Peyer's patch (tissue), 4 donors: Measurements from ENCODE around the gene LIMK1. TPM values are rescaled to one million over a fixed set of nuclear protein-coding genes. Genes with fewer than 3 reads are reported as not detected.
A peak's percentile ranks its signal among the peaks of the same experiment; 100 is the strongest.

Experiments
- DNase-seq, 3 donors: peaks; one replicate each; pipeline ENCODE4 v3.0.0-alpha.2; 2017 to 2019
- H3K27ac ChIP-seq, 4 donors: fragments of 200-600 bp; sonication (generic); one replicate each; pipeline ENCODE4 v1.5.1; 2016 to 2019
- H3K27me3 ChIP-seq, 2 donors: fragments of 200-600 bp; sonication (generic); one replicate each; pipeline ENCODE4 v1.5.1; 2019
- H3K36me3 ChIP-seq, 3 donors: fragments of 200-600 bp; sonication (generic); one replicate each; pipeline ENCODE4 v1.5.1; 2016 to 2019
- H3K4me1 ChIP-seq, 4 donors: fragments of 200-600 bp; sonication (generic); one replicate each; pipeline ENCODE4 v1.5.1; 2016 to 2019
- H3K4me3 ChIP-seq, 4 donors: fragments of 200-600 bp; sonication (generic); 1 replicate in 3 of 4; 2 replicates in 1 of 4; pipeline ENCODE4 v1.5.1; 2016 to 2019; ENCODE audit warnings: mild to moderate bottlenecking in 1 of 4
- H3K9me3 ChIP-seq, 4 donors: fragments of 200-600 bp; sonication (generic); one replicate each; pipeline ENCODE4 v1.5.1; 2016 to 2019; ENCODE audit warnings: mild to moderate bottlenecking in 1 of 4
- POLR2A ChIP-seq, 2 donors: fragments of 450-650 bp; IDR thresholded peaks; one replicate each; pipeline ENCODE4 v1.5.1; 2017; ENCODE audit warnings: antibody characterized with exemption in 2 of 2, mild to moderate bottlenecking in 2 of 2, moderate library complexity in 2 of 2
- total RNA-seq, 4 donors: library from RNA; depleted of rRNA; stranded (reverse); fragments of >200 nt; gene quantifications; one replicate each; pipeline ENCODE4 v1.1.0, GENCODE V29; 2016
- TF ChIP-seq, protein P1 (sequence below), 6 experiments: fragments of 450-650 bp in 4 of 6; fragments of 200-600 bp in 2 of 6; sonication (generic) in 1 of 6; IDR thresholded peaks; one replicate each; pipeline ENCODE4 v1.5.1; 2017 to 2019; ENCODE audit warnings: antibody characterized with exemption in 6 of 6, mild to moderate bottlenecking in 3 of 6, moderate library complexity in 1 of 6

Gene LIMK1
- total RNA-seq, 4 donors from 2014 or later = 3.7 to 38.0 (median 11.7) TPM

GRCh38 chr7:74064696-74065095 is 18.9 kb upstream of the LIMK1 start:
- DNase-seq = peak in 1 of 3 donors; percentile 31
- no peaks in the 10 kb centered on the region for H3K9me3 ChIP-seq

GRCh38 chr7:74066626-74067025 is 17.0 kb upstream of the LIMK1 start:
- H3K4me1 ChIP-seq = peaks cover 0 to 3% (median 0%) of the 10 kb centered on the region in 4 donors
- H3K36me3 ChIP-seq = no peaks in the 10 kb centered on the region
- H3K27me3 ChIP-seq = no peaks in the 10 kb centered on the region
- H3K9me3 ChIP-seq = no peaks in the 10 kb centered on the region
- DNase-seq = peak in 1 of 3 donors; percentile 36
- no peak overlapping the region for H3K4me3 ChIP-seq
- H3K27ac ChIP-seq = no peak overlapping the region
- no peak for TF ChIP-seq POLR2A (IDR thresholded peaks at IDR 0.05)
- TF ChIP-seq, protein P1, sequence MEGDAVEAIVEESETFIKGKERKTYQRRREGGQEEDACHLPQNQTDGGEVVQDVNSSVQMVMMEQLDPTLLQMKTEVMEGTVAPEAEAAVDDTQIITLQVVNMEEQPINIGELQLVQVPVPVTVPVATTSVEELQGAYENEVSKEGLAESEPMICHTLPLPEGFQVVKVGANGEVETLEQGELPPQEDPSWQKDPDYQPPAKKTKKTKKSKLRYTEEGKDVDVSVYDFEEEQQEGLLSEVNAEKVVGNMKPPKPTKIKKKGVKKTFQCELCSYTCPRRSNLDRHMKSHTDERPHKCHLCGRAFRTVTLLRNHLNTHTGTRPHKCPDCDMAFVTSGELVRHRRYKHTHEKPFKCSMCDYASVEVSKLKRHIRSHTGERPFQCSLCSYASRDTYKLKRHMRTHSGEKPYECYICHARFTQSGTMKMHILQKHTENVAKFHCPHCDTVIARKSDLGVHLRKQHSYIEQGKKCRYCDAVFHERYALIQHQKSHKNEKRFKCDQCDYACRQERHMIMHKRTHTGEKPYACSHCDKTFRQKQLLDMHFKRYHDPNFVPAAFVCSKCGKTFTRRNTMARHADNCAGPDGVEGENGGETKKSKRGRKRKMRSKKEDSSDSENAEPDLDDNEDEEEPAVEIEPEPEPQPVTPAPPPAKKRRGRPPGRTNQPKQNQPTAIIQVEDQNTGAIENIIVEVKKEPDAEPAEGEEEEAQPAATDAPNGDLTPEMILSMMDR (IDR thresholded peaks at IDR 0.05) = no peak

More at GRCh38 chr7:74064696-74065095, 18.9 kb upstream of the LIMK1 start:
- Histone ChIP-seq H3K36me3 (no peaks in the 10 kb centered on the region), H3K27ac (no peak overlapping the region), H3K27me3 (no peaks in the 10 kb centered on the region), H3K4me3 (no peak overlapping the region), H3K4me1 (peaks cover 0 to 3% (median 0%) of the 10 kb centered on the region in 4 donors)
- TF ChIP-seq, protein P1 (IDR thresholded peaks at IDR 0.05) = no peak
- no peak for TF ChIP-seq POLR2A (IDR thresholded peaks at IDR 0.05)

- H3K27me3 ChIP-seq = no peaks in the 10 kb centered on the region
- H3K4me1 ChIP-seq = no peaks in the 10 kb centered on the region
- no peak for TF ChIP-seq POLR2A (IDR thresholded peaks at IDR 0.05)
- TF ChIP-seq, protein P1 (IDR thresholded peaks at IDR 0.05) = no peak
- H3K4me3 ChIP-seq = no peak overlapping the region
- no peak overlapping the region for H3K27ac ChIP-seq
- no peaks in the 10 kb centered on the region for H3K36me3 ChIP-seq
- no peaks in the 10 kb centered on the region for H3K9me3 ChIP-seq
- peak in 1 of 3 donors; percentile 36 for DNase-seq
These were observed 15.1 kb upstream of the LIMK1 start for GRCh38 chr7:74068378-74069085.

- peak in 1 of 3 donors; percentile 41 for DNase-seq
- Histone ChIP-seq H3K27ac (no peak overlapping the region), H3K4me1 (no peaks in the 10 kb centered on the region), H3K4me3 (no peak overlapping the region), H3K27me3 (no peaks in the 10 kb centered on the region), H3K36me3 (no peaks in the 10 kb centered on the region), H3K9me3 (no peaks in the 10 kb centered on the region)
- no peak for TF ChIP-seq POLR2A (IDR thresholded peaks at IDR 0.05)
- TF ChIP-seq, protein P1 (IDR thresholded peaks at IDR 0.05) = no peak
These were observed 14.5 kb upstream of the LIMK1 start for GRCh38 chr7:74069086-74069541.

DNA sequence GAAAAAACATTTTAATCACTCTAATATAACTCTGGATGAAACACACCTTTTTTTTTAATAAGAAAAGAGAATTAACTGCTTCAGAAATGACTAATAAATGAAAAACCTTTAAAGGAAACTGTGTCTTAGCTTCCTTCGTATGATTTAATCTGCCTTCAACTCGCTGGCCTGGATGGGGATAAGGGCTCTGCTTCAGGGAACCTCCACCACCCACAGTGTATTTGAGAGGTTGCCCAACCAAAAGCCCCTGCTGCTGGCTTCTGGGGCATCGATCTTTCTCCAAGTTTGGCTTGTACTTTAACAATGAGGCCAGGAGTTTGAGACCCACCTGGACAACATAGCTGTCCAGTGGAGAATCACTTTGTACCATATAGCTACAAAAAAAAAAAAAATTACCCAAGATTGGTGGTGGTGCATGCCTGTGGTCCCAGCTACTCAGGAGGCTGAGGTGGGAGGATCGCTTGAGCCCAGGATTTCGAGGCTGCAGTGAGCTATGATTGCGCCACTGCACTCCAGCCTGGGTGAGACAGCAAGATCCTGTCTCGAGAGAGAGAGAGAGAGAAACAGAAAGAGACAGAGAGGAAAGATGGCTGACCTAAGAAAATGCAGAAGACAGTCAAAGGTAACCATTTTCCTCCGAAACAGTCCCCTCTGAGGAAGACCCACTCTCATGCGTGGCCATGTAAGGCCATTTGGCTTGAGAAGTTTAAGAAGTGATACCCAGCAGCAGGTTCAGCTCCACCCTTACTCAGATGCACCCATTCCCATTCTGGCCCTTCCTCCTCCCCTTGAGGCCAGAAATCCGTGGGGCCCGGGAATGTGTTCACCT is 13.6 kb upstream of the LIMK1 start:
- no peak for TF ChIP-seq POLR2A (IDR thresholded peaks at IDR 0.05)
- TF ChIP-seq, protein P1 (IDR thresholded peaks at IDR 0.05) = no peak
- H3K27ac ChIP-seq = no peak overlapping the region
- H3K27me3 ChIP-seq = no peaks in the 10 kb centered on the region
- no peak overlapping the region for H3K4me3 ChIP-seq
- peak in 1 of 3 donors; percentile 11 for DNase-seq
- no peaks in the 10 kb centered on the region for H3K9me3 ChIP-seq
- no peaks in the 10 kb centered on the region for H3K4me1 ChIP-seq
- H3K36me3 ChIP-seq = no peaks in the 10 kb centered on the region
